Measurements from ENCODE around the gene SLC35A1.

Gene SLC35A1

GRCh38 chr6:87472525-87473418 is at the start of gene SLC35A1:
TSS of gene SLC35A1 (plus strand) at chr6:87472974. CDS start at chr6:87473004, 30 bp downstream.
- DNase-seq (ENCODE audit: low read depth): peak; percentile 39
- peak within 1 kb of the TSS; percentile 97 for H3K4me3 ChIP-seq (ENCODE audit: low read depth, low read length)
- TF ChIP-seq CTCF (IDR thresholded peaks at IDR 0.05; ENCODE audit: low read depth, low read length, missing control alignments): no peak
- in situ Hi-C loops (cut with HindIII; ENCODE audit: low sequenced_read_pairs): no loop called here

- DNase-seq (ENCODE audit: low read depth): no peak
- no peak overlapping the region for H3K4me3 ChIP-seq (ENCODE audit: low read depth, low read length)
- in situ Hi-C loops (cut with HindIII; ENCODE audit: low sequenced_read_pairs): no loop called here
- no peak for TF ChIP-seq CTCF (IDR thresholded peaks at IDR 0.05; ENCODE audit: low read depth, low read length, missing control alignments)
Observed at GRCh38 chr6:87426789-87427188, 46.0 kb upstream of the SLC35A1 start.

- H3K4me3 ChIP-seq (ENCODE audit: low read depth, low read length): no peak overlapping the region
- in situ Hi-C loops (cut with HindIII; ENCODE audit: low sequenced_read_pairs): no loop called here
- TF ChIP-seq CTCF (IDR thresholded peaks at IDR 0.05; ENCODE audit: low read depth, low read length, missing control alignments): no peak
- DNase-seq (ENCODE audit: low read depth): no peak
Observed at GRCh38 chr6:87430499-87430898, 42.3 kb upstream of the SLC35A1 start.

- no peak for TF ChIP-seq CTCF (IDR thresholded peaks at IDR 0.05; ENCODE audit: low read depth, low read length, missing control alignments)
- no peak overlapping the region for H3K4me3 ChIP-seq (ENCODE audit: low read depth, low read length)
- no peak for DNase-seq (ENCODE audit: low read depth)
- in situ Hi-C loops (cut with HindIII; ENCODE audit: low sequenced_read_pairs): no loop called here
Observed at GRCh38 chr6:87431263-87431662, 41.5 kb upstream of the SLC35A1 start.

- in situ Hi-C loops (cut with HindIII; ENCODE audit: low sequenced_read_pairs): no loop called here
Observed at GRCh38 chr6:87436435-87436834, 36.3 kb upstream of the SLC35A1 start.

GRCh38 chr6:87441711-87442110 is 31.1 kb upstream of the SLC35A1 start:
- no peak overlapping the region for H3K4me3 ChIP-seq (ENCODE audit: low read depth, low read length)
- DNase-seq (ENCODE audit: low read depth): no peak
- no peak for TF ChIP-seq CTCF (IDR thresholded peaks at IDR 0.05; ENCODE audit: low read depth, low read length, missing control alignments)
- in situ Hi-C loops (cut with HindIII; ENCODE audit: low sequenced_read_pairs): no loop called here

More at GRCh38 chr6:87436435-87436834, 36.3 kb upstream of the SLC35A1 start:
- TF ChIP-seq CTCF (IDR thresholded peaks at IDR 0.05; ENCODE audit: low read depth, low read length, missing control alignments): no peak
- H3K4me3 ChIP-seq (ENCODE audit: low read depth, low read length): no peak overlapping the region
- peak; percentile 60 for DNase-seq (ENCODE audit: low read depth)
